Endodermal cell (in vitro differentiated cells): ENCODE measurements around the gene GATD1. TPM values are rescaled to one million over a fixed set of nuclear protein-coding genes. Genes with fewer than 3 reads are reported as not detected.

Experiments used
- DNase-seq: peaks from one replicate; pipeline ENCODE4 v3.0.0-alpha.2; 2017
- H3K27ac ChIP-seq: 2 replicates; pipeline ENCODE4 v1.5.1; 2013; ENCODE audit warnings: mild to moderate bottlenecking, low read depth, low read length, moderate library complexity
- H3K27me3 ChIP-seq: 2 replicates; pipeline ENCODE4 v1.6.1; 2013; ENCODE audit warnings: mild to moderate bottlenecking, low read length, moderate library complexity; ENCODE audit not compliant: insufficient read depth, control insufficient read depth, poor library complexity, severe bottlenecking
- H3K36me3 ChIP-seq: 2 replicates; pipeline ENCODE4 v1.7.0; 2013; ENCODE audit warnings: mild to moderate bottlenecking, low read length, moderate library complexity; ENCODE audit not compliant: control insufficient read depth, insufficient read depth
- H3K4me1 ChIP-seq: one replicate; pipeline ENCODE4 v1.7.0; 2013; ENCODE audit warnings: low read length; ENCODE audit not compliant: control insufficient read depth, insufficient read depth
- H3K4me3 ChIP-seq: 2 replicates; pipeline ENCODE4 v1.5.1; 2013; ENCODE audit warnings: mild to moderate bottlenecking, low read length, moderate library complexity
- H3K9ac ChIP-seq: 2 replicates; pipeline ENCODE4 v1.6.1; 2013; ENCODE audit warnings: mild to moderate bottlenecking, low read length, moderate library complexity; ENCODE audit not compliant: poor library complexity, severe bottlenecking; ENCODE audit errors: extremely low read depth
- H3K9me3 ChIP-seq: 2 replicates; pipeline ENCODE4 v1.6.1; 2013; ENCODE audit warnings: mild to moderate bottlenecking, low read length, moderate library complexity; ENCODE audit not compliant: control insufficient read depth
- H3K27ac Mint-ChIP-seq: 2 replicates; pipeline ENCODE4 v1.8.0; 2020; ENCODE audit warnings: mixed read lengths
- H3K27me3 Mint-ChIP-seq: 2 replicates; pipeline ENCODE4 v1.8.0; 2021; ENCODE audit warnings: mild to moderate bottlenecking, mixed read lengths; ENCODE audit not compliant: insufficient read depth
- H3K36me3 Mint-ChIP-seq: 2 replicates; pipeline ENCODE4 v1.8.0; 2020; ENCODE audit warnings: low read depth, mixed read lengths
- H3K4me1 Mint-ChIP-seq: 2 replicates; pipeline ENCODE4 v1.8.0; 2020; ENCODE audit warnings: mixed read lengths
- H3K4me3 Mint-ChIP-seq: 2 replicates; pipeline ENCODE4 v1.8.0; 2020; ENCODE audit warnings: mild to moderate bottlenecking, moderate library complexity, mixed read lengths
- H3K9me3 Mint-ChIP-seq: 2 replicates; pipeline ENCODE4 v1.8.0; 2020; ENCODE audit warnings: mild to moderate bottlenecking, mixed read lengths
- WGBS, 2 experiments: methylation state at CpG; one replicate each; pipeline versions ENCODE4 v1.1.5 to v1.1.7; 2013; ENCODE audit warnings: missing lambda C conversion rate in 2 of 2, mixed read lengths in 1 of 2; ENCODE audit not compliant: insufficient coverage in 1 of 2, insufficient read length in 1 of 2; 5-methylcytosine and 5-hydroxymethylcytosine counted together
- total RNA-seq, 2 donors: library from RNA; stranded (reverse); fragmentation: NEBNext Ultra II Directional in 1 of 2; extraction: Animal tissue kit (Norgen Biotek cat#: 25700) in 1 of 2; gene quantifications; 2 replicates in 1 of 2; 3 replicates in 1 of 2; pipeline ENCODE4 v1.2.1, GENCODE V29; 2021
- TF ChIP-seq, protein P1 (sequence below): fragments of 200-600 bp; sonication (generic); conservative IDR thresholded peaks from 2 replicates; pipeline ENCODE4 v1.5.0; 2021; ENCODE audit warnings: antibody characterized with exemption, mild to moderate bottlenecking

Gene GATD1
- total RNA-seq, 2 donors from 2014 or later = 57.2 to 63.2 TPM

DNA sequence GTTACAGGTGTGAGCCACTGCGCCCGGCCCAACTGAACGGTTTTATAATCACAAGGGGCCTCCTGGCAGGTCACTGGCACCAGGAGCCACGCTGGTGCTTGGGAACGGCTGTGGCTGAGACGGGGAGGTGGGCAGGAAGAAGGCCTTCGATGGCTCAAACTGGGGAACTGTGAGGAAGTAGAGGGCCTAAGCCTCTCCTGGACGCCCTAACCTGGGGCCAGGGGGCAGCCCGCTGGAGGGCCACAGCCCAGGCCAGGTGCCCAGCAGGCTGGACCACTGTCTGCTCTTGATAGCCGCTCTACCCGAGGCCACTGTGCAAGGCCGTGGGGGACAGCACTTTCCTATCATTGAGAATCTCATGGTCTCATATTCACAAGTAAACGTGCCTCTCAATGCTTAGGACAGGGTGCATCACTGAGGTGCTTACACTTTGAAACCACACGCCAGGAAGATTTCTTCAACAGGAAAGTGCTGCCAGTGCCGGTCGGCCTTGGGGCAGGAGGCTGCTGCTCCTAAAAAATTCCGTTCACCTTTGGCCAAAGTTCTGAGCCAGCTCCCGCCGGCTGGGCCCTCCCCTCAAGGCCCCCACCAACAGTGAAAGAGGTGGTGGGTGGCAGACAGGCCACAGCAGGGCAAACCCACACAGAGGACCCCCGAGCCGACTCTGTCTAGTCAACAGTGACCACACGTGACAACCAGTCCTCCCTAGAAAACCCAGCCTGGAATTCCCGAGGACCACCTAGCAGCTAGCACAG lies 7.2 kb downstream of the GATD1 start:
- Histone ChIP-seq H3K27ac (no peak overlapping the region), H3K4me3 (no peak overlapping the region), H3K9me3 (no peaks in the 10 kb centered on the region), H3K36me3 (peaks cover 36% of the 10 kb centered on the region), H3K9ac (no peak overlapping the region), H3K4me1 (no peaks in the 10 kb centered on the region), H3K27me3 (no peaks in the 10 kb centered on the region)
- H3K36me3 Mint-ChIP-seq = peaks cover 34% of the 10 kb centered on the region
- WGBS, 2 experiments = 93 to 98% methylated on average over 11 to 23 of the region's 23 CpGs
- H3K4me3 Mint-ChIP-seq = no peak overlapping the region
- no peaks in the 10 kb centered on the region for H3K4me1 Mint-ChIP-seq
- H3K27me3 Mint-ChIP-seq = no peaks in the 10 kb centered on the region
- no peaks in the 10 kb centered on the region for H3K9me3 Mint-ChIP-seq
- DNase-seq = no peak
- TF ChIP-seq, protein P1, sequence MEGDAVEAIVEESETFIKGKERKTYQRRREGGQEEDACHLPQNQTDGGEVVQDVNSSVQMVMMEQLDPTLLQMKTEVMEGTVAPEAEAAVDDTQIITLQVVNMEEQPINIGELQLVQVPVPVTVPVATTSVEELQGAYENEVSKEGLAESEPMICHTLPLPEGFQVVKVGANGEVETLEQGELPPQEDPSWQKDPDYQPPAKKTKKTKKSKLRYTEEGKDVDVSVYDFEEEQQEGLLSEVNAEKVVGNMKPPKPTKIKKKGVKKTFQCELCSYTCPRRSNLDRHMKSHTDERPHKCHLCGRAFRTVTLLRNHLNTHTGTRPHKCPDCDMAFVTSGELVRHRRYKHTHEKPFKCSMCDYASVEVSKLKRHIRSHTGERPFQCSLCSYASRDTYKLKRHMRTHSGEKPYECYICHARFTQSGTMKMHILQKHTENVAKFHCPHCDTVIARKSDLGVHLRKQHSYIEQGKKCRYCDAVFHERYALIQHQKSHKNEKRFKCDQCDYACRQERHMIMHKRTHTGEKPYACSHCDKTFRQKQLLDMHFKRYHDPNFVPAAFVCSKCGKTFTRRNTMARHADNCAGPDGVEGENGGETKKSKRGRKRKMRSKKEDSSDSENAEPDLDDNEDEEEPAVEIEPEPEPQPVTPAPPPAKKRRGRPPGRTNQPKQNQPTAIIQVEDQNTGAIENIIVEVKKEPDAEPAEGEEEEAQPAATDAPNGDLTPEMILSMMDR = no peak
- H3K27ac Mint-ChIP-seq = no peak overlapping the region

DNA sequence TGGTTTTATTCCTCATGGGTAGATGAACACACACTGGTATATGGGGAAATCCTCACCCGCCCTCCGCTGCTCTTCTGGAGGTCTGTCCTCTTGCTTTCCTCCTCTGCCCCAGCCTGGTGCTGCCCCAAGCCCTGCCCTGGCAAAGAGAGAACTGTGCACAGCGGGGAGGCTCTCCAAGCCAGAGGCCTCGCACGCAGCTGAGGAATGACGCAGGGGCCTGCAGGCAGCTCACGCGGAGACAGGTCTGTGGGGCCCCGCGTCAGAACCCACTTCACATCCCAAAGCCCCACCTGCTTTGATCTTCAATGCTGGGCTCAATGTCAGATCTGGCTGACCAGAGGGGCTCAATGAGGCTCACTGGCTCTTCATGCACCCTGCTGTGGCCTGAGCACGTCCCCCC lies 10.0 kb downstream of the GATD1 start:
- TF ChIP-seq, protein P1 = no peak
- H3K36me3 Mint-ChIP-seq = peaks cover 53% of the 10 kb centered on the region

DNA sequence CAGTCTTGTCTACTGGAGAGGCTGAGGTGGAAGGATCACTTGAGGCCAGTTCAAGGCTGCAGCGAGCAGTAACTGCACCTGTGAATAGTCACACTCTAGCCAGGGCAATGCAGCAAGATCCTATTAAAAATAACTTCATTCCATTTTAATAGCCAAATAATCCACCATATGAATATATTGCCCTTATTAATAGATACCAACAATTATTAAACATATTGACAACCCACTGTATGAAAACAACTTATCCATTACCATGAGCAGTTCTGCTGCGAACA lies 10.4 kb downstream of the GATD1 start:
- Mint-ChIP-seq H3K36me3 (peaks cover 55% of the 10 kb centered on the region), H3K9me3 (no peaks in the 10 kb centered on the region), H3K27ac (no peak overlapping the region), H3K4me1 (no peaks in the 10 kb centered on the region), H3K4me3 (no peak overlapping the region), H3K27me3 (no peaks in the 10 kb centered on the region)
- H3K27ac ChIP-seq = no peak overlapping the region
- H3K9me3 ChIP-seq = no peaks in the 10 kb centered on the region
- TF ChIP-seq, protein P1 = no peak
- H3K4me1 ChIP-seq = no peaks in the 10 kb centered on the region
- H3K27me3 ChIP-seq = no peaks in the 10 kb centered on the region
- DNase-seq = no peak
- H3K9ac ChIP-seq = no peak overlapping the region
- WGBS, 2 experiments = 93 to 100% methylated on average over 2 of the region's 2 CpGs
- H3K4me3 ChIP-seq = no peak overlapping the region
- peaks cover 53% of the 10 kb centered on the region for H3K36me3 ChIP-seq

More for the DNA sequence above, 10.0 kb downstream of the GATD1 start:
- no peaks in the 10 kb centered on the region for H3K9me3 Mint-ChIP-seq
- Histone ChIP-seq H3K9me3 (no peaks in the 10 kb centered on the region), H3K4me1 (no peaks in the 10 kb centered on the region), H3K9ac (no peak overlapping the region), H3K36me3 (peaks cover 52% of the 10 kb centered on the region), H3K4me3 (no peak overlapping the region), H3K27me3 (no peaks in the 10 kb centered on the region), H3K27ac (no peak overlapping the region)
- no peaks in the 10 kb centered on the region for H3K27me3 Mint-ChIP-seq
- WGBS, 2 experiments = 95 to 96% methylated on average over 7 to 11 of the region's 11 CpGs
- H3K4me3 Mint-ChIP-seq = no peak overlapping the region
- DNase-seq = no peak
- H3K27ac Mint-ChIP-seq = no peak overlapping the region
- no peaks in the 10 kb centered on the region for H3K4me1 Mint-ChIP-seq
